GM21390 (cell line): ENCODE data around the gene PBXIP1.

ENCODE experiments used
- ATAC-seq: cut with Tn5 transposase; IDR thresholded peaks from one replicate; pipeline ENCODE4 v1.9.1; 2021; ENCODE audit not compliant: unreplicated experiment

PBXIP1 gene

GRCh38 chr1:154958681-154959425, 3.0 kb upstream of the PBXIP1 start:
- ATAC-seq = no peak

- no peak for ATAC-seq
Observed at GRCh38 chr1:154958036-154958435, 2.1 kb upstream of the PBXIP1 start.

GRCh38 chr1:154957091-154957657, 1.3 kb upstream of the PBXIP1 start:
- no peak for ATAC-seq

GRCh38 chr1:154956544-154956941, 644 bp upstream of the PBXIP1 start:
- ATAC-seq = no peak

GRCh38 chr1:154955039-154955717, 721 bp downstream of the PBXIP1 start:
- ATAC-seq = peak; percentile 53

- ATAC-seq = no peak
Observed at GRCh38 chr1:154954541-154954940, 1.4 kb downstream of the PBXIP1 start.

GRCh38 chr1:154953611-154954038, 2.3 kb downstream of the PBXIP1 start:
- ATAC-seq = no peak

- no peak for ATAC-seq
Observed at GRCh38 chr1:154952664-154953063, 3.2 kb downstream of the PBXIP1 start.

- ATAC-seq = no peak
Observed at GRCh38 chr1:154951901-154952657, 3.8 kb downstream of the PBXIP1 start.

GRCh38 chr1:154948079-154948478, 7.8 kb downstream of the PBXIP1 start:
- ATAC-seq = no peak

GRCh38 chr1:154945962-154946850, 9.7 kb downstream of the PBXIP1 start:
- no peak for ATAC-seq

GRCh38 chr1:154945160-154945961, 10.5 kb downstream of the PBXIP1 start:
- no peak for ATAC-seq

- no peak for ATAC-seq
Observed at GRCh38 chr1:154944401-154945159, 11.3 kb downstream of the PBXIP1 start.

GRCh38 chr1:154943649-154944400, 12.1 kb downstream of the PBXIP1 start:
- no peak for ATAC-seq

- no peak for ATAC-seq
Observed at GRCh38 chr1:154941333-154942013, 14.4 kb downstream of the PBXIP1 start.

- no peak for ATAC-seq
Observed at GRCh38 chr1:154940651-154941194, 15.2 kb downstream of the PBXIP1 start.

GRCh38 chr1:154940213-154940560, 15.7 kb downstream of the PBXIP1 start:
- no peak for ATAC-seq
